ENCODE data around the gene SYCP2.
A peak's percentile ranks its signal among the peaks of the same experiment; 100 is the strongest.

SYCP2 gene

DNA sequence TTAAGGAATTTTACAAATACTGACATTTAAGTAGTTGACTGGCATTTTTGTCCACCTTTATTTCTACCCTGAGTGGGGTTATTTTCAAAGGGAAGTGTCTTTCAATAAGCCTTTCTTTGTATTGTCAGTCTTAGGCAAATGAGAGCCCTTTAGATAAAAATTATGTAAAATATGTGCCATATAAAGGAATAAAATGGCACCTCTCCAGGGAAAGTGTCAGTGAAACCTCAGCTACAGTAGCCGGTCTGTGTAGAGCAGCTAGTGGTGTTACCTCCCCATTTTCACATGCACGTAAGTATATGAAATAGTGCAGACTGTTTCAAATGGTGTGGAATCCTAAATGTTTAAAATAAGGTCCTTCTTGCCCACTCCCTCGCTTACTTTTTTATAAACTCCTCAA lies 11.7 kb upstream of the SYCP2 start:
- DNase-seq (ENCODE audit: low read depth): no peak
- no peak overlapping the region for H3K4me3 ChIP-seq (ENCODE audit: low read depth, low read length)

DNA sequence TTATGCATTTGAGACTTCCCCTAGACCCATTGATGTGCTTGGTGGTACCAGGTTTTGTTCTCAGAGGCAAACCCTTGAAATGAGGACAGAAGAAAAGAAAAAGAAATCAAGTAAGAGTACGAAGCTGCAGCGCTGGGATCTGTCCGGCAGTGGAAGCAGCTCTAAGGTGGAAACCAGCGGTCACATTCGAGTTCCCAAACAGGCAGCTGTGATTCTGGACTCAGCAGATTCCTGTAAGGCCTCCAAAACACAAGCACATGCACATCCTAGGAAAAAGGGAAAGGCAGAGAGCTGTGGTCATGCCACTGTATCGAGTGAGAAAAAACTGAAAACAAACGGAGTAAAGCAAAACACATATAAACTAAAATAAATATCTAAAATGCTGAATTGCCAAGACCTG lies 11.3 kb upstream of the SYCP2 start:
- no peak for DNase-seq (ENCODE audit: low read depth)

DNA sequence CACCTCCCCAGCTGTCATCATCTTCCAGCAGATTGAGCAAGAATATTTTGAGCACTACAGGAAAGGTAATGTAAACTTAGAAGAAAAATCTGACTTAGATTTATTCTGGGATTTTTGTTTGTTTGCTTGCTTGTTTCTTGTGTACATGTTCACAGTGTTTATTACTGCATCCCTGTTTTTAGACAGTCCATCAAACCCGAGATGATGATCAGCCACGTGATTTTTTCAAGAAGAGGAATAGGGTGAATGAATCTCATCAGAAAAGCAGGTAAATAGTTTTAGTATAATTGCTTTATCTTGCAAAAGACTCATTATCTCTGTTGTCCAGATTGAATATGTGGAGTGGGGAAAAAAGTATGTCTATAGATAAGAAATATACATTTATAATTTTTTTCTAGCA lies 8.8 kb upstream of the SYCP2 start:
- no peak for DNase-seq (ENCODE audit: low read depth)
- no peak overlapping the region for H3K4me3 ChIP-seq (ENCODE audit: low read depth, low read length)

More for the DNA sequence above, 11.3 kb upstream of the SYCP2 start:
- H3K4me3 ChIP-seq (ENCODE audit: low read depth, low read length): no peak overlapping the region

DNA sequence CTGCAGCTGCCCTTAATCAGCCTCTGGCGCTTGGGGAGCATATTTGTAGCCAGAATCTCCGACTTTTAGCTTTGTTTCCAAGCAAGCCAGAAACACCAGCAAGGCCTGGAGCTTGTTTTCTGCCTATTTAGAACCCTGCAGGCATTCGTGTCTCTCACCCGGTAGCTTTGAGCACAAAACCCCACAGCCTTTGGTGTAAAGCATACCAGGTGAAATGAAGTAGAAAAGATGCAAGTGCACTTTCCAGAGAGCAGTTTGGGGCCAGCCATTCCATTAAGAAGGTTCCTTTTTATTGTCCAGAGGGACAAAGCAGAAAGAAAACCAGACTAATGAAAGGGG lies 7.5 kb upstream of the SYCP2 start:
- DNase-seq (ENCODE audit: low read depth): no peak
- H3K4me3 ChIP-seq (ENCODE audit: low read depth, low read length): peak overlapping the region; percentile 81

DNA sequence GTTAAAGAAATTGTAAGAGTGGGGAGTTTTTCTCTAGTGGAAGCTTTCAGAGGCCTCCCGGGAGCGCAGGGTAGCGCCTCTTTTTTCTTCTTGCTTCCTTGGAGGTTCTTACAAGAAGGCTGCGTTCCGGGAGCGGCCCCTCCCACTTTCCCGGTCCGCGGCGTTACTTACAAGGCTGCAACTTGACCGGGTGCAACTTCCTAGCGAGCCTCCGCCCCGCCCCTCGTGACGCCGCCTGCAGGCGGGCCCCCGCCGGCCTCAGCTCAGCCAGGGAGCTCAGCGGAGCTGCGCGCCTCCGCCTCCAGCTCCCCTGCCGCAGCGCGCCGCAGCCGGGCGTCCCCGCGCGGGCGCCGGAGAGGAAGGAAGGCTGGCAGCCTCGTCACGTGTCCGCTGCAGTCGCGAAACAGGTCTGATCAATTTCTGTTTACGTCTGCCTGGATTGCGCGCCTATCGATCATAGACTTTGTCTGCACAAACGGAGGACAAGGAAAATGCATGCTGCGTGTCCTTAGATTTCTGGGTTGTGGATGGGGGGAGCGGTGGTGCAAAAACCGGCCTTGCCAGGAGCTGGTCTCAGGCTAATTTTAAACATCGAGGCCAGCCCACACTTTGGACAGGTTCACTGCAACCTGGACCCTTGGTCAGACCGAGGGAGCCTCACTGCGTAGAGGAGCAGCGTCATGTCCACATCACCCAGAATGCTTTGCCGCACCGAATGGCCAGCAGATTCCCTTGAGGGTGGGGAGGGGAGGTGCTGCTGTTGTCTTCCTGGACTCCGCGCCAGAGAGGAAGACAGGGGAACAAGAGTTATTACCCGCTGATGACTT lies 6.9 kb upstream of the SYCP2 start, which contains the start of the genes FAM217B and PPP1R3D:
Gene FAM217B (plus strand): TSS at position 261 of the 827 bp plus-strand sequence. CDS start 3,555 bp downstream, outside the sequence.
Gene PPP1R3D (minus strand): TSS at position 177 of the 827 bp plus-strand sequence. CDS start 374 bp downstream, outside the sequence.
- H3K4me3 ChIP-seq (ENCODE audit: low read depth, low read length): peak within 1 kb of the TSS; percentile 81
- DNase-seq (ENCODE audit: low read depth): peak; percentile 91

DNA sequence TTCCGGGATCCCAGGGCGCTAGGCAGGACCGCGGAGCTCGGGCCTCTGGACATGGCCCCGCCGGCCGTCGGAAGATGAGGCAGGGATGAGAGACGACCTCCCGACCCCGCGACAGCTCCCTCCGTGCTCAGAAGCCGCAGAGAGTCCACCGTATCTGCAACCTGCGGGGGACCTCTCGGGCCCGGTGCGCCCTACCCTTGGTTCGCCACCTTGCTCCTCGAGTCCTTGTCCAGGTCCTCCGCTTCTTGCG lies 6.4 kb upstream of the SYCP2 start:
- peak overlapping the region; percentile 81 for H3K4me3 ChIP-seq (ENCODE audit: low read depth, low read length)
- no peak for DNase-seq (ENCODE audit: low read depth)

DNA sequence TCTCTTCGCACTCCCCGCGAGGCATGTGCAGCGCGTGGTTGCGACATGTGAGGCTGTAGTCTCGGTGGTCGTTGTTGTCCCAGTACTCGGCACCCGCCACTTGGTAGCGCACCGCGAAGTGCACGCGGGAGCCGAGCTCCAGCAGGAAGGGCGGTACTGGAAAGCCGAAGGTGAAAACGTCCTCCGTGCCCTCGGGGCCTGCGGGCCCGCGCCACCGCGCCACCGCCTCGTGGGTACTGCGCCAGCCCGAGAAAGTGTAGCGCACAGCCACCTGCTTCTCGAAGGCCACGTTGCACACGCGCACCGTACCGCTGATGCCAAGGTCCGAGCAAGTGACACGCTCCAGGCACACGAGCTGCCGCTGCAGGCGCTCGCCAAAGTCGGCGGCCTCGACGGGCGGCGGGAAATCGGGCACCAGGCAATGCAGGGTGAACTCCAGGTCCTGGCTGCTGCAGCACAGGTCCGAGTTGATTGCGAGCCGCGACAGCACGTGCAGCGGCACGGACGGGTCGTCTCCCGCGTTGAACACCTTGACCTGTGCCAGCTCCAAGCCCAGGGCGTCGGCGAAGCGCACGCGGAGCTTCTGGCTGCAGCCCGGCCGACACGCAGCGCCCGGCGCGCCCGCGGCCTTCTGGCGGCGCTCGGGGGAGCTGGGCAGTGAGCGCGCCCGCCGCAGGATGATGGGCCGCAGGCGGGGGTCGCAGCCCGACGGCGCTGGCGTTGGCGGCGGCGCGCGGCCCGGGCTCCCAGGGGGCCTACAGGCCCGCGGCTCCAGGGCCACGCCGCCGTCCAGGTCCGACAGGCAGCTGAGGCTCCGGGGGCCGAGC lies 5.8 kb upstream of the SYCP2 start:
- no peak for DNase-seq (ENCODE audit: low read depth)
- peak overlapping the region; percentile 81 for H3K4me3 ChIP-seq (ENCODE audit: low read depth, low read length)

DNA sequence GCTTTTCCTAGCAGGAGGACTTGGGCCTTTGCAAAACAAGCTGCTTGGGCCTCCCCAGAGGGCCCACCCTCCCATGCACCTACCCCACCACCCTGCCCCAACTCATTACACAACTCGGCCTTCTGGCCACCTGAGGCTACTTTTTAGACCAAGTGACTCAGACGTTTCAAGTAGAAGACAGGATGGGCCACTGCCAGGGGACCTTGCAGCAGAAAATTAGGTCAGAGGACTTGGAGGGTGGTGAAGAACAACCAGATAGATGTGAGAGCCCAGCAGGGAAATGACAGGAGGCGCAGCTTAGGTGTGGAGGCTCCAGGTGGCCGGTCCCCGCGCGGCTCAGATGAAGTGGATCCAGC lies 5.2 kb upstream of the SYCP2 start:
- DNase-seq (ENCODE audit: low read depth): no peak
- H3K4me3 ChIP-seq (ENCODE audit: low read depth, low read length): no peak overlapping the region

DNA sequence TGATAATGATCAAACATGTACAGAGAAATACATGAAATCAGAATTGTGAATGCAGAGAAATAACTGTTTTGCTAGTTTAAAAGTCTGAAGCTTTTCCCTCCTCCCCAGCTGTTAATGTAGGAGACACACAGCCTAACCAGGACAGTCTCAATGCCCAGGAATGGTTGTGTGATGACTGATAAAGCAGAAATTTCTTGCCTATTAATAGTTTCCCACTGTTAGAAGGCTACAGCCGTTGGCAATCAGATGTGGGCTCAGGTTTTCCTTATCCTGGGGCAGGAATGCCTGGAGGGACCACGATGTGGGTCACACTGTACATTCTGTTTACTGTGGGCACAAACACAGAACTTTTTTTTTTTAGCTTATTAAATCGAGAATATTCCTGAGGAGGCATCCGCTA lies 4.8 kb upstream of the SYCP2 start:
- no peak overlapping the region for H3K4me3 ChIP-seq (ENCODE audit: low read depth, low read length)
- DNase-seq (ENCODE audit: low read depth): no peak

DNA sequence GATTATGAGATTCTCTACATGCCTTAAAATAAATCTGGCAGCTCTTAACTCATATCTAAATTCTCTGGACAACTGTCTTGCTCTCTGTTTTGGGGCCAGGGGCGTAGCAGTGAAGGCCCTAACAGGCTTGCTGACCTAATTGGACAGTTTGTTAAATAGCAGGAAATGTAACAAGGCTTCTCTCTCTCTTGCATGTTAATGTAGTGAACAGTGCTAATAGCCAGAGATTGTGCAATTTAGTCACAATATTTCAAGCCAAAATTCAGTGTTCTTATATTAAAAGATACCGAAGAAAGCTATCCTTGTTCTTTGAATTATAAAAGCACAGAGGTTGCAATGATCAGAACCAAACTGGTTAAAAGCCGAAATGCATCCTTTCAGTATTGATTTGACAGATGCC lies 3.7 kb upstream of the SYCP2 start:
- DNase-seq (ENCODE audit: low read depth): no peak
- no peak overlapping the region for H3K4me3 ChIP-seq (ENCODE audit: low read depth, low read length)

DNA sequence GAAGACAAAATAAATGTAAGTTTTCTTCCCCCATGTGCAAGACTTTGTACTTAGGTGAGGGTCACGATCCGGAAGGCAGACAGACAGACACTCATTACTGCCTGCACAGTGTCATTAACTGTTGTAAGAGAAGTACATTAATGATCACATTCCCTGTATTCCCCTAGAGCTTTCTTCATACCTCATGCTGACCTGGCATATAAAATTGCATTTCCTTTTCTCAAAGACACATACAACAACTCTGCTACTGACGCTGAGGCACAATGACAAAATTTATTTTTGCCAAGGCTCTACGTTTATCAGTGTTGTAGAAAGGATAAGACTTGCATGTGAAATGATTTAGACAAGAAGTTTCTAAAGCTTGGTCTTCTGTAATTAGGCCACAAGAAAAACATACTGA lies 3.0 kb upstream of the SYCP2 start:
- no peak for DNase-seq (ENCODE audit: low read depth)
- no peak overlapping the region for H3K4me3 ChIP-seq (ENCODE audit: low read depth, low read length)

DNA sequence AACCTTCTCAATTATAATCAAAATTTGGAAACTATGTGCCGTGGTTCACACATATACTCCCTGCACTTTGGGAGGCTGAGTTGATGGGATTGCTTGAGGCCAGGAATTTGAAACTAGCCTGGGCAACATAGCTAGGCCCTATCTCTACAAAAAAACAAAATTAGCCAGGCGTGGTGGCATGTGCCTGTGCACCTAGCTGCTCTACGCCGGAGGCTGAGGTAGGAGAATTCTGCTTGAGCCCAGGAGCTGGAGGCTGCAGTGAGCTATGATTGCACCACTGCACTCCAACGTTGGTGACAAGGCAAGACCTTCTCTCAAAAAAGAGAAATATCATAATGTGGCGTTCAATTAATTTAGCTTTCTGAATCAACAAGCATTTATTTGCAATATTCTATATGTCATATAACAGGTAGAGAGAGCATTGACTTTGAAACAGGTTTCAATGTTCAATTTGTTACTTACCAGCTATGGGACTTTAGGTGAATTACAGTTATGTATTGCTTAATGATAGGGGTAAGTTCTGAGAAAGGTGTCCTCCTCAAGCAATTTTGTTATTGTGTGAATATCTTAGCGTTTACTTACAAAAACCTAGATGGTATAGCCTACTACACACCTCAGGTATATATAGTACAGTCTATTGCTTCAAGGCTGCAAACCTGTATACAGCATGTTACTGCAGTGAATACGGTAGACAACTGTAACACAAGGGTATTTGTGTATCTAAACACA lies 2.2 kb upstream of the SYCP2 start:
- H3K4me3 ChIP-seq (ENCODE audit: low read depth, low read length): no peak overlapping the region

DNA sequence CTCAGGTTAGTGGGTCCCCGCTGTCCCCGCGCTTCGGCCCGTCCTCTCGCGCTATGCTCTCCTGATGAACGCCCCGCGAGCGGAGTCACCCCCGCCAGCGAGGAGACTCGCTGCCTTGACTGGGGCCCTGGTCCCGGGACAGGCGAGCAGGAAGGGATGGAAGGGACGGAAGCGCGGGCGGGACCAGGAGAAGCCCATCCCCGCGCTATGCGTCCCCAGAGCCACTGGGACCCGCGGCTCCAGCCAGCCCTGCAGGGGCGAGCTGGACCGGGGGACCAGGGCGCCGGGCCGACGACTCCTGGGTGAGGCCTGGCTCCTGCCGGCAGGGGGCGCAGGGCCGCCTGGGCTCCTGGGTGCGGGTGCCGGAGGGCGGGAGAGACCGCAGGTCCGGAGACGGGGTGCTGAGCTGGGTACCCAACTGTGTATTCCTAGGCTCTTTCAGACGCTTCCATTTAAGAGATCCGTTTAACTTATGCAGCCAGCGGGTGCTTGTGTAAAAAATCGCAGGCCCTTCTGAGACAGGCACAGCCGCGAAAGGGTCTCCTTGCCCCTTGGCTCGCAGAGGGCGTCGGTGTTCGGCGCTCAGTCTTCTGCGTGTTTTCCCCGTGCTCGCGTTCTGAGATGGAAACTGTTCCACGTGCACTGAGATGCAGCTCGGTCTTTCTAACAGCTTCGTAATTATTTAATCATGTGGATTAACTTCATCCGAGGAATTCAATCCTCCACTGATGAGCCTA lies 580 bp upstream of the SYCP2 start:
- peak overlapping the region; percentile 68 for H3K4me3 ChIP-seq (ENCODE audit: low read depth, low read length)
- DNase-seq (ENCODE audit: low read depth): no peak

More for the DNA sequence above, 2.2 kb upstream of the SYCP2 start:
- DNase-seq (ENCODE audit: low read depth): no peak

DNA sequence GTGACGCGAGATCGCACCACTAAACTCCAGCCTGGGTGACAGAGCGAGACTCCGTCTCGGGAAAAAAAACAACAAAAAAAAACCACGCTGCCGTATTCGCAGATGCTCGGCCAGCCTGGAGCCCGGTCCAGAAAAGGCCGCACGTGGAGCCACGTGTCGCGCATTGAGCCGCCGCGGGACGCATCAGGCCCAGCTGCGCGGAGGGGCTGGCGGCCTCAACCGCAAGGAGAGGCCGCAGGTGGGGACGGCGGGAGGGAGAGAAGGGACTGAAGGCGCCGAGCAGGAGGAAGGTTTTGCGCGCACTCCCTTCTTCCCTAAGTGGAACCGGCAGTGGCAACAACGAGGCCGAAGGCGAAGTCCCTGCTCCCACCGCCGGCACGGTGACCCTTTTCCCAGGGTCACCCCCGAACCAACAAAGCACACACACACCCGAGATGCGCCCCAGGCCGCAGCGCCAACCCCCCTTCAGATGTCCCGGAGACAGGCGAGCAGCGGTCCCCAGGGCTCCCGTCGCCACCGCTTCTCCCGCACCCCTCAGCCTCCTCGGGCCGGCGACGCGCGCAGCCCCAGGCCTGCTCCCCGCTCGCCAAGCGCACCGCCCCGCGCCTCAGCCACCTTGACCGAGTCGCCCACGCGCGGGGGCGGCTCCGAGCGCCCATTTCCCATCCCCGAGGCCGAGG lies 681 bp downstream of the SYCP2 start:
- DNase-seq (ENCODE audit: low read depth): no peak
- no peak overlapping the region for H3K4me3 ChIP-seq (ENCODE audit: low read depth, low read length)

DNA sequence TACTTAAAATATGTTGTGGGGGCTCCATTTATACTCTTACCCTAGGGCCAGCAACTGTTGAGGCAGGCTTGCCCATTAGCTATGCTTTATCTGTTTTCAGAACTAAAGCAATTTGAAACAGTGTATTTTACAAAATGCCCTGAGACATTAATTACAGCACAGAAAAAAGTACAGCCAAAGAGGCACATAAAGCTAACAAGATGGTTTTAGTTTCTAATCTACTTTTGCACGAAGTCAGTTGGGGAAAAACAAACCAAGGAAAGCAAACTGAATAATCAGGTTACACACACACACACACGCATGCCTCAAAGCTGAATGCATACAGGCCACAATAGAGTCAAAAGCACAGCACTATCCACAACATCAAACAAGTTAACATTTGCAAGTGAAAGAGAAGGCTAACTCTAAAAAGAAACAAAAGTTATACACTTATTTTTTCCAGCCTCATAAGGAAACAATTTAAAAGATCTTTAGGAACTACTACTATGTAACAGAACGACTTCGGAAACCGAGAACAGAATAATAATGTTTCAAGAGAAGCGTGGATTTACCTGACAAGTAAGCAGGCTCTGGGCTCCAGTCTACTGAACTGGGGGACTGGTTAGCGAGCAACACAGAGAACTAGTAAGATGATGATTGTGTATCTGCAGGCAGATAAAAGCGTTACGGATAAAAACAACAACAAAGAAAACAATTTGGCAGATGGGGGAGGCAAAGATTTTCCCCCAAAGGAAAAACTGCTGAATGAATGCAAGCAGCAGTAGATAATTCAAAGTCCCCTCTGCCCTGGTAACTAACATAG lies 1.7 kb downstream of the SYCP2 start:
- no peak for DNase-seq (ENCODE audit: low read depth)
- no peak overlapping the region for H3K4me3 ChIP-seq (ENCODE audit: low read depth, low read length)

DNA sequence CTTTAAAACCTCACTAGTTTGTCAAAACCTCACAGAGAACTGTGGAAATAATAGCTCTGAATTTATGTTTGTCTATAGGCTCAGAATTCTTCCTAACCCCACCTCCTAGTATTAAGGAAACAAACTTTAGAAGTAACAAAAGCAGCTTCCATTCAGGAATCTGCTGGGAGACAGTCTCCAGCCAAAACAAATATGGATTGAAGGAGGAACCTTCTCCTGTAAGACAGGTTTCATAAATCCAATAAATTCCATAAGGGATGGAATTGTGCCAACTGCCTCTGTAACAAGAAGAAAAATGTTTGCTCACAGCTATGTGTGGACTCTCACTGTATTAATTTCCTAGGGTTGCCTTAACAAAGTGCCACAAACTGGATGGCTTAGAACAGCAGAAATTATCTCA lies 7.5 kb downstream of the SYCP2 start:
- no peak overlapping the region for H3K4me3 ChIP-seq (ENCODE audit: low read depth, low read length)
- no peak for DNase-seq (ENCODE audit: low read depth)

DNA sequence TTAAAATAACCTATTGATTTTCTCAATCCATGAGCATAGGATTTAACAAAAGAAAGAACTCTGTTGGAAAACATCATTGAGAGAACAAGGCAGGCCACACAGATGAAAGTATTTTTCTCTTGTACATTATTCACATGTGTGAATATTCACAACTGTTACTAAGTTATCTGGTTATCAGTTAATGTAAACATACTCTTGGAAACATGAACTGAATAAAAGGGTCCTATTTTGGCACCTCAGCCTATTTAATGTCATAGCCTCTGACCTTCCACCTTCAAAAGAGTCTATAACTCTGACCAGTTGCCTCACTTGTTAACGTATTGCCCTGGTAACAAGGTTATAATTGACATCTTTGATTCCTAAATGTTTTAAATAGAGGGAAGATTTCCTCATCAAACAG lies 8.1 kb downstream of the SYCP2 start:
- H3K4me3 ChIP-seq (ENCODE audit: low read depth, low read length): no peak overlapping the region
- no peak for DNase-seq (ENCODE audit: low read depth)

DNA sequence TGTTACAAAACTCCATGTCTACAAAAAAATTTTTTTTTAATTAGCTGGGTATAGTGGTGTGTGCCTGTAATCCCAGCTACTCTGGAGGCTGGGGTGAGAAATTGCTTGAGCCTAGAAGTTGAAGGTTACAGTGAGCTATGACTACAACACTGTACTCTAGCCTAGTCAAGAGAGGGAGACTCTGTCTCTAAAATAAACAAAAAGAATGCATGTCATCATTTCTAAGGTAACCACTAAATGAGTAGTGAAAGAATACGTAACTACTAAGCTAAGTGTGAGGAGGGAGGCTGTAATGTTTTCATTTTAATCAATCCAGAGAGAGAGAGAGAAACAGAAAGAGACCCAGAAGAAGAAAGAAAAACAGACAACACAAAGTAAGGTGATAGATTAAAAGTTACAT lies 9.9 kb downstream of the SYCP2 start:
- DNase-seq (ENCODE audit: low read depth): no peak
- H3K4me3 ChIP-seq (ENCODE audit: low read depth, low read length): no peak overlapping the region
